Natural killer cell treated with Interleukin-12 subunit alpha and Interleukin-12 subunit beta and Interleukin-15 and Interleukin-18, amount 100 ng/mL, for 72 hours (primary cell): Measurements from ENCODE around the gene C21orf58. TPM values are rescaled to one million over a fixed set of nuclear protein-coding genes. Genes with fewer than 3 reads are reported as not detected.

Source experiments
- ATAC-seq, 2 donors: fragments of 150-1000 bp; cut with Tn5 transposase in 1 of 2; sonication (Bioruptor Pico), chemical (Tn5 transposase) in 1 of 2; 2 replicates each; pipeline ENCODE4 v1.10.0; 2021
- DNase-seq: peaks from one replicate; pipeline ENCODE4 v3.0.0; 2022; ENCODE audit warnings: low spot score
- H3K27ac Mint-ChIP-seq, 2 donors: 1 replicate in 1 of 2; 2 replicates in 1 of 2; pipeline ENCODE4 v1.8.0; 2022; ENCODE audit warnings: mixed read lengths in 2 of 2, mild to moderate bottlenecking in 1 of 2, moderate library complexity in 1 of 2
- H3K27me3 Mint-ChIP-seq, 2 donors: 1 replicate in 1 of 2; 2 replicates in 1 of 2; pipeline ENCODE4 v1.8.0; 2022; ENCODE audit warnings: mixed read lengths in 2 of 2
- H3K36me3 Mint-ChIP-seq: one replicate; pipeline ENCODE4 v1.8.0; 2022; ENCODE audit warnings: mixed read lengths
- H3K4me1 Mint-ChIP-seq, 2 donors: 1 replicate in 1 of 2; 2 replicates in 1 of 2; pipeline ENCODE4 v1.8.0; 2022; ENCODE audit warnings: low read depth in 2 of 2, mixed read lengths in 2 of 2, mild to moderate bottlenecking in 1 of 2
- H3K4me3 Mint-ChIP-seq: one replicate; pipeline ENCODE4 v1.8.0; 2022; ENCODE audit warnings: mixed read lengths
- H3K9me3 Mint-ChIP-seq: 2 replicates; pipeline ENCODE4 v1.8.0; 2022; ENCODE audit warnings: mixed read lengths
- total RNA-seq, 2 donors: library from RNA; stranded (reverse); gene quantifications; one replicate each; pipeline ENCODE4 v1.2.3, GENCODE V29; 2022

C21orf58 gene
- total RNA-seq, 2 donors from 2014 or later = 12.3 to 49.3 TPM

GRCh38 chr21:46264046-46264689 lies 59.5 kb downstream of the C21orf58 start:
- DNase-seq (no peak), ATAC-seq (no peak)
- Mint-ChIP-seq H3K4me3 (no peak overlapping the region), H3K9me3 (no peaks in the 10 kb centered on the region), H3K4me1 (peaks cover 0 to 6% of the 10 kb centered on the region in 2 donors), H3K36me3 (peaks cover 7% of the 10 kb centered on the region), H3K27me3 (no peaks in the 10 kb centered on the region), H3K27ac (no peak overlapping the region)

GRCh38 chr21:46256501-46256994 lies 67.1 kb downstream of the C21orf58 start:
- Mint-ChIP-seq H3K27me3 (no peaks in the 10 kb centered on the region), H3K27ac (no peak overlapping the region), H3K36me3 (peaks cover 21% of the 10 kb centered on the region), H3K9me3 (peaks cover 4% of the 10 kb centered on the region), H3K4me3 (no peak overlapping the region), H3K4me1 (peaks cover 19 to 30% of the 10 kb centered on the region in 2 donors)
- DNase-seq = no peak
- ATAC-seq = no peak

GRCh38 chr21:46255758-46256337 lies 67.8 kb downstream of the C21orf58 start:
- H3K4me1 Mint-ChIP-seq = peaks cover 21 to 31% of the 10 kb centered on the region in 2 donors
- peaks cover 21% of the 10 kb centered on the region for H3K36me3 Mint-ChIP-seq
- H3K27ac Mint-ChIP-seq = no peak overlapping the region
- no peak overlapping the region for H3K4me3 Mint-ChIP-seq
- no peak for DNase-seq
- H3K9me3 Mint-ChIP-seq = peaks cover 4% of the 10 kb centered on the region
- no peaks in the 10 kb centered on the region for H3K27me3 Mint-ChIP-seq
- ATAC-seq = no peak

GRCh38 chr21:46255166-46255565 lies 68.5 kb downstream of the C21orf58 start:
- no peaks in the 10 kb centered on the region for H3K27me3 Mint-ChIP-seq
- H3K4me1 Mint-ChIP-seq = peaks cover 27 to 38% of the 10 kb centered on the region in 2 donors
- peaks cover 4% of the 10 kb centered on the region for H3K9me3 Mint-ChIP-seq
- DNase-seq (no peak), ATAC-seq (no peak)
- no peak overlapping the region for H3K4me3 Mint-ChIP-seq
- H3K36me3 Mint-ChIP-seq = peaks cover 21% of the 10 kb centered on the region
- H3K27ac Mint-ChIP-seq = peak overlapping the region; percentile 90 to 97

- ATAC-seq (peak in 1 of 2 donors; percentile 40), DNase-seq (no peak)
- Mint-ChIP-seq H3K36me3 (peaks cover 28% of the 10 kb centered on the region), H3K9me3 (peaks cover 4% of the 10 kb centered on the region), H3K4me1 (peaks cover 34 to 45% of the 10 kb centered on the region in 2 donors), H3K27ac (peak overlapping the region; percentile 90 to 97), H3K4me3 (peak overlapping the region; percentile 52), H3K27me3 (no peaks in the 10 kb centered on the region)
These were observed 69.3 kb downstream of the C21orf58 start for GRCh38 chr21:46254208-46254975.

- Mint-ChIP-seq H3K4me3 (peak overlapping the region; percentile 52), H3K4me1 (peaks cover 34 to 45% of the 10 kb centered on the region in 2 donors), H3K36me3 (peaks cover 29% of the 10 kb centered on the region), H3K27me3 (no peaks in the 10 kb centered on the region), H3K9me3 (peaks cover 4% of the 10 kb centered on the region), H3K27ac (peak overlapping the region; percentile 90 to 97)
- DNase-seq (peak; percentile 74), ATAC-seq (peak; percentile 86 to 91)
These were observed 70.0 kb downstream of the C21orf58 start for GRCh38 chr21:46253610-46254124.

- Mint-ChIP-seq H3K27ac (peak overlapping the region; percentile 90 to 97), H3K36me3 (peaks cover 33% of the 10 kb centered on the region), H3K27me3 (no peaks in the 10 kb centered on the region), H3K4me3 (no peak overlapping the region), H3K9me3 (peaks cover 4% of the 10 kb centered on the region), H3K4me1 (peaks cover 34 to 45% of the 10 kb centered on the region in 2 donors)
- ATAC-seq = no peak
- no peak for DNase-seq
These were observed 70.8 kb downstream of the C21orf58 start for GRCh38 chr21:46252840-46253239.

Other genes with a start within 250 kb of the C21orf58 start
- gene COL6A2, start 225.8 kb downstream of the C21orf58 start, total RNA-seq = 1 to 10 TPM in 1 of 2 donors, under 1 TPM in 1; 0.88 to 4.2 TPM
- gene FTCD, start 168.3 kb downstream of the C21orf58 start, total RNA-seq = not detected
- 1 to 10 TPM in 1 of 2 donors, not detected in 1; 5.0 TPM for gene SPATC1L, start 139.4 kb downstream of the C21orf58 start, total RNA-seq
- gene LSS, start 95.1 kb downstream of the C21orf58 start, total RNA-seq = 10 to 100 TPM; 32.6 to 54.4 TPM
- 100 to 1,000 TPM; 161 to 193 TPM for gene MCM3AP, start 38.3 kb downstream of the C21orf58 start, total RNA-seq
- gene YBEY, start 37.5 kb downstream of the C21orf58 start, total RNA-seq = 10 to 100 TPM in 1 of 2 donors, 1 to 10 TPM in 1; 8.1 to 10.9 TPM
- gene PCNT, start 286 bp upstream of the C21orf58 start, total RNA-seq = 100 to 1,000 TPM in 1 of 2 donors, 10 to 100 TPM in 1; 58.1 to 120 TPM
- 10 to 100 TPM; 39.4 to 71.6 TPM for gene DIP2A, start 135.0 kb upstream of the C21orf58 start, total RNA-seq